Fibroblast of villous mesenchyme (primary cell): ENCODE measurements around the gene KRTAP5-5. TPM values are rescaled to one million over a fixed set of nuclear protein-coding genes. Genes with fewer than 3 reads are reported as not detected.
"Not testable (repeated sequence)": the region's sequence is repeated elsewhere in the genome, so short reads cannot be mapped to it uniquely, and the experiment has no call there.

Source experiments
- DNase-seq: peaks from one replicate; pipeline ENCODE4 v3.0.0-alpha.2; 2010; ENCODE audit warnings: low read depth
- H3K4me3 ChIP-seq: 2 replicates; pipeline ENCODE4 v1.5.1; 2011; ENCODE audit warnings: low read depth, mild to moderate bottlenecking, low read length
- total RNA-seq: library from RNA; depleted of rRNA; stranded (reverse); fragments of >200 nt; gene quantifications from 2 replicates; pipeline ENCODE4 v1.2.3, GENCODE V29; 2012
- TF ChIP-seq, protein P1 (sequence below): IDR thresholded peaks from 2 replicates; pipeline ENCODE4 v1.5.1; 2012; ENCODE audit warnings: low read depth, mild to moderate bottlenecking, low read length; ENCODE audit not compliant: insufficient read depth

KRTAP5-5 gene
- total RNA-seq, 1 donor = not detected

DNA sequence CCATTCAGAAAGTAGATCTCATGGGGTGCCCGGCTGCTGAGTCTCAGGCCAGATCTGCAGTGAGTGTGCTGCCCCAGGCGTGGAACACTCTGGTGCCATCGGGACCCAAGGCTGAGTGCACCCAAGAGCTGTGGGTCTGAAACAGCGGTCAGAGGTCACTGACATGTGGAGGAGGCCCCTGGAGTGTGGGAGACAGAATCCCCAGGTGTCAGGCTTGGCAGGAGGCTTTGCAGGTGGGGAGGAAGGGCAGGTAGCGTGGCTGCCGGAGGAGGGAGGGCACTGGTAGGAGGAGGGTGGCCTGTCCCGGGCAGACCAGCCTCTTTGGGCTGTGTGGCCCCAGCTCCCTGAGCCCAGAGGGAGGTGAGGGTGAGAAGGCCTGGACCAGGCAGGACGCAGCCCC, 35.7 kb downstream of the KRTAP5-5 start:
- H3K4me3 ChIP-seq = no peak overlapping the region
- DNase-seq = no peak
- TF ChIP-seq, protein P1, sequence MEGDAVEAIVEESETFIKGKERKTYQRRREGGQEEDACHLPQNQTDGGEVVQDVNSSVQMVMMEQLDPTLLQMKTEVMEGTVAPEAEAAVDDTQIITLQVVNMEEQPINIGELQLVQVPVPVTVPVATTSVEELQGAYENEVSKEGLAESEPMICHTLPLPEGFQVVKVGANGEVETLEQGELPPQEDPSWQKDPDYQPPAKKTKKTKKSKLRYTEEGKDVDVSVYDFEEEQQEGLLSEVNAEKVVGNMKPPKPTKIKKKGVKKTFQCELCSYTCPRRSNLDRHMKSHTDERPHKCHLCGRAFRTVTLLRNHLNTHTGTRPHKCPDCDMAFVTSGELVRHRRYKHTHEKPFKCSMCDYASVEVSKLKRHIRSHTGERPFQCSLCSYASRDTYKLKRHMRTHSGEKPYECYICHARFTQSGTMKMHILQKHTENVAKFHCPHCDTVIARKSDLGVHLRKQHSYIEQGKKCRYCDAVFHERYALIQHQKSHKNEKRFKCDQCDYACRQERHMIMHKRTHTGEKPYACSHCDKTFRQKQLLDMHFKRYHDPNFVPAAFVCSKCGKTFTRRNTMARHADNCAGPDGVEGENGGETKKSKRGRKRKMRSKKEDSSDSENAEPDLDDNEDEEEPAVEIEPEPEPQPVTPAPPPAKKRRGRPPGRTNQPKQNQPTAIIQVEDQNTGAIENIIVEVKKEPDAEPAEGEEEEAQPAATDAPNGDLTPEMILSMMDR = no peak

DNA sequence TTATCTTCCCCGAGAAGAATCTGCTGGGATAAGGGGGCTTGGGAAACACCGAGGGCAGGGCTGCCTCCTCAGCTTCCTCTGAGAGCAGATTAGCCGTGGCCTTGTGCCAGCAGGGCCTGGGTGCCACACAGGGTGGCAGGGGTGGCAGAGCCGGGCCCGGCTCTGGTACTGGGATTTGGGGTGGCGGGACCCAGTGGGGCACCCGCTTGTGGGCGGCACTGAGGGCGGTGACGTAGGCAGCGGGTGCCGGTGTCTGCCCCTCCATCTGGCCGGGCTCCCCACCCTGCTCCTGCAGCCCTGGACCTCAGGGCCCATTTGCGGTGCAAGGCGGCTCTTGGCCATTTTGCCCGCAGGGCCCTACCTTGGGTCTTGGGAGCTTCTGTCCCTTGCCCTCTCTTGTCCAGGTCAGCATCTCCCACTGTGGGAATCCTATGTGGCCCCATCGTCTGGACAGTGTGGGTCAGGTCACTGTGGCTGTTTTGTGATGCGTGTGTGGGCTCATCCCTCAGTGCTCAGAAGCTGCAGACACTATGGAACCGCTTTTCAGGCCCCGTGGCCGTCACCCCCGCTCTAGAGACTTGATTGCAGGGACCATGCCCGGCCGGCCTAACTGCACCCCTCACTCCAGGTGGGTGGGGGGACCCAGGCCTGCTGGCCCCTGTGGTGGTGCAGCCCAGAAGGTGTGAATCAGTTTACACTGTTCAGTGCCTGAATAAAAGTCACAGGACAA, 37.7 kb downstream of the KRTAP5-5 start:
- TF ChIP-seq, protein P1 = no peak
- H3K4me3 ChIP-seq = no peak overlapping the region
- no peak for DNase-seq

DNA sequence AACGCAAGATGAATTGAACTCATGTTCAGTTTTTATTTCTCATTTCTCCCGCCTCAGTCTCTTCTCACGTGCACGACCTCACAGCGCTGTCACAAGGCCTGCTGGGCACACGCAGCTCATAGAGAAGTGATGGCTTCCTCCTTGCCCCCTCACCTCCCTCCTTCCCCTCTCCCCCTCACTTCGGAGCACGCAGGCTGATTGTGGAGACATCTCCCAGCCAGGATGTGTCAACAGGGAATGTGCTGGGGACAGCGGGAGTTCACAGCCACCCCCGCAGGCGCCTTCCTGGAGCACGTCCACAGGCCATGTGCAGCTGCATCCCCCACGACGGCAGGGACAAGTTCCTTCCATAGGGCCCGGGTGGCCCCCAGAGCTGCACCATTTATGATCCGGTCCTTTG, 38.3 kb downstream of the KRTAP5-5 start:
- no peak for DNase-seq
- no peak overlapping the region for H3K4me3 ChIP-seq
- TF ChIP-seq, protein P1 = no peak

DNA sequence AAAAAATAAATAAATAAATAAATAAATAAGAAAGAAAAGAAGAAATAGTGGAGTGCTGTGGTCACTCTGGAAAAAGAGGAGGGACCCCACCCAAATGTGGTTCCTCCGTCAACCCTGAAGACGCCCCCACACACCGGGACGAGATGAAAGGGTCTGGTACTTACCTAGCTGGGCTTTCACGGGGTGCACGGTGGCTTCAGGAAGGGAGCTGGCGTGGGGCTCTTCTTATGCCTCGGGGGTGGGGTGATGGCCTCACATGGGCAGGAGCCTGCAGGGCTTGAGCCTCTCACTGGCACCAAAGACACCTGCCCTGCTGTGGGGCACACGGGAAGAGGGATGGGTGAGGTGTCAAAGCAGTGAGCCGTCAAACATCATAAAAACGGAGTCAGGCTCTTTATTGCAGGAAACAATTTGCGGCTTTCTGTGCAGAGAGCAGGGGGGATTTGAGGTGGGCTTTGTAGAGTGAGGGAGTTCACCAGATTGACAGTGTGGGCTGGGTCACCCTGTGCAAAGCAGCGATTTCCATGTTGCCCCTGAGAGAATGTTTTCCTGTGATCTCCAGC, 39.4 kb downstream of the KRTAP5-5 start:
- no peak overlapping the region for H3K4me3 ChIP-seq
- TF ChIP-seq, protein P1 = no peak
- no peak for DNase-seq

DNA sequence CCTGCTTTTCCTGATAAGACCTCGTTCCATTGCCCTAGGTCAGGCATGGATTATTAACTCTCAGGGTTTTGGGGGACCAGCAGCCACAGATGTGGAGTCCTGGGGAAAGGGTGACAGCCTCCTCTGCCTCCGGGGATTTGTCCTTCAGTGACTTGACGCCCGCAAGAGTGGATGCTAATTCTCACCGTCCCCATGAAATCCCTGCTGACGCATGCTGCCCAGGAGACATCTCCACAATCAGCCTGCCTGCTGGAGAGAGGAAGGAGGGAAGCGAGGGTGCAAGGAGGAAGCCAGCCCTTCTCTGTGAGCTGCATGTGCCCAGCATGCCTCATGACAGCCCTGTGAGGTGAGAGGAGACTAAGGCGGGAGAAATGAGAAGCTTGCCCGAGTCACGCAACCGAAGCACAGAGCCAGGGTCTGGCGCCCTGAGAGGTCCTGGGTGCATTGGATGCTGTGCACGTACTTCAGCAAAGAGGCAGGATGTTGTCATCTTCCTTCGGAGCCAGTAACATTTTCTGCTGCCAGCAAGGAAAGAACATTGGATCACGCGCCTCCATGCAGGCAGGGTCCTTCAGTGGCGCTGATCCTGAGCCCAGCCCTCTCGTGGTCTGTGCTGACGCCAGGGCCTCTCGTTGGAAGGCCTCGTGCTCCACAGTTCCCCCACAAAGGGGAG, 40.1 kb downstream of the KRTAP5-5 start:
- no peak overlapping the region for H3K4me3 ChIP-seq
- no peak for DNase-seq
- TF ChIP-seq, protein P1 = no peak

DNA sequence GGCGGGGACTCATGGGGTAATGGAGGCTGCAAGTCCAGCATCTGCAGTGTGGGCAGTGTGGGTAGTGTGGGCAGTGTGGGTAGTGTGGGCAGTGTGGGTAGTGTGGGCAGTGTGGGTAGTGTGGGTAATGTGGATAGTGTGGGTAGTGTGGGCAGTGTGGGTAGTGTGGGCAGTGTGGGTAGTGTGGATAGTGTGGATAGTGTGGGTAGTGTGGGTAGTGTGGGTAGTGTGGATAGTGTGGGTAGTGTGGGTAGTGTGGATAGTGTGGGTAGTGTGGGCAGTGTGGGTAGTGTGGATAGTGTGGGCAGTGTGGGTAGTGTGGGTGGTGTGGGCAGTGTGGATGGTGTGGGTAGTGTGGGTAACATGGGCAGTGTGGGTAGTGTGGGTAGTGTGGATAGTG, 40.9 kb downstream of the KRTAP5-5 start:
- H3K4me3 ChIP-seq, DNase-seq: not testable (repeated sequence)

DNA sequence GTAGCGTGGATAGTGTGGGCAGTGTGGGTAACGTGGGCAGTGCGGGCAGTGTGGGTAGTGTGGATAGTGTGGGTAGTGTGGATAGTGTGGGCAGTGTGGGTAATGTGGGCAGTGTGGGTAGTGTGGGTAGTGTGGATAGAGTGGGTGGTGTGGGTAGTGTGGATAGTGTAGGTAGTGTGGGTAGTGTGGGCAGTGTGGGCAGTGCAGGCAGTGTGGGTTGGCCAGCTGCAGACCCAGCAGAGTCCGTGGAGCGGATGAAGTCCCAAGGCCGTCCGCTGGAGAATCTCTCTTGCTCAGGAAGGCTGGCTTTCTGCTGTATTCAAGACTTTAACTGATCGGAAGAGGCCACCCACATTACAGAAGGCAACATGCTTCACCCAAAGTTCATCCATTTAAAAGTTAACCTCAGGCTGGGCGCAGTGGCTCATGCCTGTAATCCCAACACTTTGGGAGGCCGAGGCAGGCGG, 41.4 kb downstream of the KRTAP5-5 start:
- no peak for DNase-seq
- TF ChIP-seq, protein P1 = no peak
- no peak overlapping the region for H3K4me3 ChIP-seq
